ENCODE data around the gene FMO5. TPM values are rescaled to one million over a fixed set of nuclear protein-coding genes. Genes with fewer than 3 reads are reported as not detected.
"Not testable (repeated sequence)": the region's sequence is repeated elsewhere in the genome, so short reads cannot be mapped to it uniquely, and the experiment has no call there.

FMO5 gene
- total RNA-seq, 2 experiments from 2014 or later, result 0.27 to 0.33 TPM

DNA sequence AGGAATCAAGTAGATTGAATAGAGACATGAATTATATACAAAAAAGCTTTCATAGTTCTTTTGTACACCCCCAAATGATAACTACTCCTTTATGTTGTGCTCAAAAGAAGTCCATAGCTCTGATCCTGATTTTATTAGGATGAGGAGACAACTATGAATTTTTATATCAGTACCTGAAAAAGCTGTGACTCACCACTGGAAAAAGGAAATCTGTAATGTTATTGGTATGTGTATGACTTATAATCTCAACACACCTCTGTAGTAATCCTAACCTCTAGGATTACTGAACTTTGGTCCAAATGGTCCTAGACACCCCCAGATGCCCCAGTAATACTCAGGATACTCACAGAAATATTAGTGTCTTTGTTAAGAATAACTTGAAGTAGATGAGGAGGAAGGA, 63.0 kb downstream of the FMO5 start:
- Mint-ChIP-seq H3K4me3 (no peak overlapping the region), H3K27ac (no peak overlapping the region), H3K36me3 (peaks cover 45% of the 10 kb centered on the region), H3K4me1 (ENCODE audit: low read depth) (no peaks in the 10 kb centered on the region), H3K27me3 (no peaks in the 10 kb centered on the region), H3K9me3 (no peaks in the 10 kb centered on the region)
- no peak for DNase-seq
- CTCF ChIA-PET, result interaction anchor here (0.7 to 1.4 kb wide), 3 partner anchors 10 to 80 kb away, joined by 3 to 4 read pairs (median 3); partner anchors contain the start of genes CHD1L and PRKAB2
- intact Hi-C loops (cut with micrococcal nuclease), result no loop called here
- POLR2A ChIA-PET, result no interaction called here

- H3K27ac Mint-ChIP-seq; intact Hi-C loops (cut with micrococcal nuclease); H3K4me3 Mint-ChIP-seq; H3K9me3 Mint-ChIP-seq; H3K4me1 Mint-ChIP-seq (ENCODE audit: low read depth); H3K27me3 Mint-ChIP-seq; POLR2A ChIA-PET; DNase-seq; CTCF ChIA-PET: not testable (repeated sequence)
- H3K36me3 Mint-ChIP-seq, result peaks cover 40% of the 10 kb centered on the region
Observed at GRCh38 chr1:147157116-147157515, 68.0 kb downstream of the FMO5 start.

DNA sequence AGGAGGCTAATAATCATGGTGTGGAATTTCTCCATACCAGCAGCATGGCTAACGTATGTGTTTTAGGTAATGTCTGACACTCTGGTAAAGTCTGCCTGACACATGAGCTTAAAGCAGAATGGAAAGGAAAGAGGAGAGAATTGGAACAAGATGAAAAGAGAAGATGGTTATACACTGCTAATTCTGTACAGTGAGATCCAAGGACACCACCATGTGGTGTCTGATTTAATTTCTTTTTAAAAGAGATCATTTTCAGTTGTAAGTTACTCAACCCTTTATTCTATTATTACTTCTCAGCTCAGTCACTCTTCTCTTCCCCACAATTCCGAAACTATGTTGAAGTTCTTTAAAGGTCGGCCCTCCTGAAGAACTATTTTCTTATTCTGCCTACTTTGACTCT, 68.5 kb downstream of the FMO5 start:
- H3K9me3 Mint-ChIP-seq, result no peaks in the 10 kb centered on the region
- H3K27ac Mint-ChIP-seq, result no peak overlapping the region
- no peak overlapping the region for H3K4me3 Mint-ChIP-seq
- DNase-seq, result no peak
- H3K4me1 Mint-ChIP-seq (ENCODE audit: low read depth), result no peaks in the 10 kb centered on the region
- intact Hi-C loops (cut with micrococcal nuclease), result no loop called here
- peaks cover 39% of the 10 kb centered on the region for H3K36me3 Mint-ChIP-seq
- POLR2A ChIA-PET, result no interaction called here
- CTCF ChIA-PET, result no interaction called here
- no peaks in the 10 kb centered on the region for H3K27me3 Mint-ChIP-seq

GRCh38 chr1:147152772-147153171, 72.4 kb downstream of the FMO5 start:
- ChIA-PET POLR2A (no interaction called here), CTCF (no interaction called here)

DNA sequence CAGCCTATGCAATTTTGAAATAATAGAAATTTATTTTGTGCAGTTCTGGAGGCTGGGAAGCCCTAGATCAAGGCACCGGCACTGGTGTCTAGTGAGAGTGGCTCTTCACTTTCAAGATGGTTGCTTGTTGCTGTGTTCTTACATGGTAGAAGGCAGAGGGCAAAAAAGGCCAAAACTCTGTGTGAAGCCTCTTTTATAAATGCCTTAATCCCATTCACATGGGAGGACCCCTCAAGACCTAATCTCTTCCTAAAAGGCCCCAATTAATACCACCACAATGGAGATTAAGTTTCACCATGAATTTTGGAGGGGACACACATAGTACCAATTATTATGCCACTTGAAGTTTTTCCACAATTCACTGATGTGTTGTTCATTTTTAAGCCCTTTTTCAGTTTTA, 73.9 kb downstream of the FMO5 start:
- no peaks in the 10 kb centered on the region for H3K9me3 Mint-ChIP-seq

More at GRCh38 chr1:147152772-147153171, 72.4 kb downstream of the FMO5 start:
- H3K27ac Mint-ChIP-seq, result no peak overlapping the region
- no peaks in the 10 kb centered on the region for H3K27me3 Mint-ChIP-seq
- peaks cover 14% of the 10 kb centered on the region for H3K36me3 Mint-ChIP-seq
- no peak for DNase-seq
- intact Hi-C loops (cut with micrococcal nuclease), result no loop called here
- no peaks in the 10 kb centered on the region for H3K9me3 Mint-ChIP-seq
- no peaks in the 10 kb centered on the region for H3K4me1 Mint-ChIP-seq (ENCODE audit: low read depth)
- H3K4me3 Mint-ChIP-seq, result no peak overlapping the region

DNA sequence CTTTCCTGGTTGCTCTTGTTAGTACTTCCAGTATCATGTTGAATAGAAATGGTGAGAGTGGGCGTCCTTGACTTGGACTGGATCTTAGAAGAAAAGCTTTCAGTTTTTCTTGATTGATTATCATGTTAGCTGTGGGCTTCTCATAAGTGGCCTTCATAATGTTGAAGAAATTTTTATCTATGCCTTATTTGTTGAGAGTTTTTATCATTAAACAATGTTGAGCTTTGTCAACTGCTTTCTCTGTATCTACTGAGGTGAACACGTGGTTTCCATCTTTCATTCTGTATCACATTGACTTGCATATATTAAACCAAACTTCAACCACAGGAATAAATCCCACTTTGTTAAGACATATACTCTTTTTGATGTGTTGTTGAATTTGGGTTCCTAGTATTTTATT, 82.3 kb downstream of the FMO5 start:
- intact Hi-C loops (cut with micrococcal nuclease), result no loop called here
- Mint-ChIP-seq H3K36me3 (no peaks in the 10 kb centered on the region), H3K9me3 (no peaks in the 10 kb centered on the region), H3K4me3 (no peak overlapping the region), H3K27ac (no peak overlapping the region), H3K27me3 (peaks cover 2% of the 10 kb centered on the region), H3K4me1 (ENCODE audit: low read depth) (no peaks in the 10 kb centered on the region)
- CTCF ChIA-PET, result no interaction called here
- POLR2A ChIA-PET, result no interaction called here
- DNase-seq, result no peak

More for the DNA sequence above, 73.9 kb downstream of the FMO5 start:
- peaks cover 10% of the 10 kb centered on the region for H3K36me3 Mint-ChIP-seq
- H3K4me3 Mint-ChIP-seq, result no peak overlapping the region
- no peaks in the 10 kb centered on the region for H3K4me1 Mint-ChIP-seq (ENCODE audit: low read depth)
- ChIA-PET POLR2A (no interaction called here), CTCF (no interaction called here)
- H3K27ac Mint-ChIP-seq, result no peak overlapping the region
- DNase-seq, result no peak
- no peaks in the 10 kb centered on the region for H3K27me3 Mint-ChIP-seq
- intact Hi-C loops (cut with micrococcal nuclease), result no loop called here

Other genes starting within 250 kb of the FMO5 start
- gene PRKAB2, start 52.9 kb downstream of the FMO5 start, total RNA-seq, result 1 to 10 TPM; 7.0 to 7.4 TPM
- gene CHD1L, start 17.3 kb upstream of the FMO5 start, total RNA-seq, result 10 to 100 TPM; 71.2 to 72.0 TPM